ENCODE measurements around the gene FAM111B. TPM values are rescaled to one million over a fixed set of nuclear protein-coding genes. Genes with fewer than 3 reads are reported as not detected.

Gene FAM111B
- total and polyA plus RNA-seq, 8 donors, result 0.29 to 37.9 (median 2.5) TPM

- no peak for DNase-seq
- Histone ChIP-seq H3K9me3 (peaks cover 4 to 23% (median 21%) of the 10 kb centered on the region in 4 donors), H3K27me3 (no peaks in the 10 kb centered on the region), H3K4me3 (no peak overlapping the region), H3K36me3 (no peaks in the 10 kb centered on the region), H3K4me1 (peaks cover 0 to 5% (median 4%) of the 10 kb centered on the region in 4 donors), H3K27ac (no peak overlapping the region)
- TF ChIP-seq CTCF (IDR thresholded peaks at IDR 0.05), result no peak
- no peak for TF ChIP-seq POLR2A (IDR thresholded peaks at IDR 0.05)
- no peak for TF ChIP-seq POLR2AphosphoS5 (IDR thresholded peaks at IDR 0.05)
- TF ChIP-seq EP300 (IDR thresholded peaks at IDR 0.05), result no peak
- 87 to 99% (median 98%) methylated on average over 3 of the region's 3 CpGs for WGBS, 5 donors
- intact Hi-C loops (cut with DNase I; ENCODE audit: low total_unique reads), result no loop called here
Measured at GRCh38 chr11:59114344-59114743, 7.3 kb downstream of the FAM111B start.

- no peaks in the 10 kb centered on the region for H3K27me3 ChIP-seq
- DNase-seq, result no peak
- H3K4me3 ChIP-seq, result no peak overlapping the region
- WGBS, 5 donors, result 85 to 100% (median 93%) methylated on average over 1 of the region's 1 CpG
- peaks cover 0 to 5% (median 4%) of the 10 kb centered on the region in 4 donors for H3K4me1 ChIP-seq
- no peaks in the 10 kb centered on the region for H3K36me3 ChIP-seq
- intact Hi-C loops (cut with DNase I; ENCODE audit: low total_unique reads), result no loop called here
- H3K27ac ChIP-seq, result no peak overlapping the region
- TF ChIP-seq EP300 (IDR thresholded peaks at IDR 0.05), result no peak
- TF ChIP-seq POLR2AphosphoS5 (IDR thresholded peaks at IDR 0.05), result no peak
- TF ChIP-seq CTCF (IDR thresholded peaks at IDR 0.05), result no peak
- no peak for TF ChIP-seq POLR2A (IDR thresholded peaks at IDR 0.05)
- peaks cover 4 to 24% (median 21%) of the 10 kb centered on the region in 4 donors for H3K9me3 ChIP-seq
Measured at GRCh38 chr11:59115553-59115952, 8.5 kb downstream of the FAM111B start.

- TF ChIP-seq POLR2AphosphoS5 (IDR thresholded peaks at IDR 0.05), result no peak
- no peak for TF ChIP-seq CTCF (IDR thresholded peaks at IDR 0.05)
- TF ChIP-seq EP300 (IDR thresholded peaks at IDR 0.05), result no peak
- TF ChIP-seq POLR2A (IDR thresholded peaks at IDR 0.05), result no peak
- H3K4me3 ChIP-seq, result no peak overlapping the region
- WGBS, 5 donors, result 94 to 100% (median 98%) methylated on average over 2 of the region's 2 CpGs
- H3K36me3 ChIP-seq, result no peaks in the 10 kb centered on the region
- peaks cover 4 to 24% (median 21%) of the 10 kb centered on the region in 4 donors for H3K9me3 ChIP-seq
- no peak for DNase-seq
- no peaks in the 10 kb centered on the region for H3K4me1 ChIP-seq
- intact Hi-C loops (cut with DNase I; ENCODE audit: low total_unique reads), result no loop called here
- H3K27ac ChIP-seq, result no peak overlapping the region
- no peaks in the 10 kb centered on the region for H3K27me3 ChIP-seq
Measured at GRCh38 chr11:59117774-59118173, 10.7 kb downstream of the FAM111B start.

GRCh38 chr11:59119826-59120225 lies 12.8 kb downstream of the FAM111B start:
- H3K4me3 ChIP-seq, result no peak overlapping the region
- intact Hi-C loops (cut with DNase I; ENCODE audit: low total_unique reads), result no loop called here
- TF ChIP-seq CTCF (IDR thresholded peaks at IDR 0.05), result no peak
- TF ChIP-seq EP300 (IDR thresholded peaks at IDR 0.05), result no peak
- no peak for TF ChIP-seq POLR2A (IDR thresholded peaks at IDR 0.05)
- no peak for TF ChIP-seq POLR2AphosphoS5 (IDR thresholded peaks at IDR 0.05)
- DNase-seq, result no peak
- H3K27me3 ChIP-seq, result no peaks in the 10 kb centered on the region
- no peak overlapping the region for H3K27ac ChIP-seq
- no peaks in the 10 kb centered on the region for H3K4me1 ChIP-seq
- H3K36me3 ChIP-seq, result no peaks in the 10 kb centered on the region
- peaks cover 4 to 24% (median 21%) of the 10 kb centered on the region in 4 donors for H3K9me3 ChIP-seq

Measured in stomach (tissue), 9 donors.